HUES64 (cell line): ENCODE data around the gene DCDC1. TPM values are rescaled to one million over a fixed set of nuclear protein-coding genes. Genes with fewer than 3 reads are reported as not detected.

Source experiments
- H3K27ac ChIP-seq: 2 replicates; pipeline ENCODE4 v1.7.0; 2013; ENCODE audit warnings: low read depth, low read length, inconsistent platforms
- H3K27me3 ChIP-seq: 2 replicates; pipeline ENCODE4 v1.6.1; 2013; ENCODE audit warnings: mild to moderate bottlenecking, low read length; ENCODE audit not compliant: insufficient read depth
- H3K36me3 ChIP-seq: 2 replicates; pipeline ENCODE4 v1.6.1; 2013; ENCODE audit warnings: mild to moderate bottlenecking, low read length; ENCODE audit not compliant: insufficient read depth
- H3K4me1 ChIP-seq: 2 replicates; pipeline ENCODE4 v1.6.1; 2013; ENCODE audit warnings: mild to moderate bottlenecking, low read length, moderate library complexity; ENCODE audit not compliant: insufficient read depth
- H3K4me3 ChIP-seq: 2 replicates; pipeline ENCODE4 v1.5.1; 2013; ENCODE audit warnings: mild to moderate bottlenecking, low read length, moderate library complexity
- H3K9ac ChIP-seq: 2 replicates; pipeline ENCODE4 v1.6.1; 2013; ENCODE audit warnings: mild to moderate bottlenecking, low read depth, low read length
- H3K9me3 ChIP-seq: 2 replicates; pipeline ENCODE4 v1.6.1; 2013; ENCODE audit warnings: low read depth, low read length; ENCODE audit not compliant: insufficient read depth
- WGBS: fragments of 150-250, 120-280 bp; methylation state at CpG from one replicate; pipeline ENCODE4 v1.1.7; 2013; ENCODE audit warnings: missing lambda C conversion rate; 5-methylcytosine and 5-hydroxymethylcytosine counted together
- polyA plus RNA-seq, 2 experiments: library from polyadenylated mRNA; stranded (reverse); fragments of 50-300 nt; gene quantifications; one replicate each; pipeline ENCODE4 v1.2.3, GENCODE V29; 2013

The DCDC1 gene, protein sequence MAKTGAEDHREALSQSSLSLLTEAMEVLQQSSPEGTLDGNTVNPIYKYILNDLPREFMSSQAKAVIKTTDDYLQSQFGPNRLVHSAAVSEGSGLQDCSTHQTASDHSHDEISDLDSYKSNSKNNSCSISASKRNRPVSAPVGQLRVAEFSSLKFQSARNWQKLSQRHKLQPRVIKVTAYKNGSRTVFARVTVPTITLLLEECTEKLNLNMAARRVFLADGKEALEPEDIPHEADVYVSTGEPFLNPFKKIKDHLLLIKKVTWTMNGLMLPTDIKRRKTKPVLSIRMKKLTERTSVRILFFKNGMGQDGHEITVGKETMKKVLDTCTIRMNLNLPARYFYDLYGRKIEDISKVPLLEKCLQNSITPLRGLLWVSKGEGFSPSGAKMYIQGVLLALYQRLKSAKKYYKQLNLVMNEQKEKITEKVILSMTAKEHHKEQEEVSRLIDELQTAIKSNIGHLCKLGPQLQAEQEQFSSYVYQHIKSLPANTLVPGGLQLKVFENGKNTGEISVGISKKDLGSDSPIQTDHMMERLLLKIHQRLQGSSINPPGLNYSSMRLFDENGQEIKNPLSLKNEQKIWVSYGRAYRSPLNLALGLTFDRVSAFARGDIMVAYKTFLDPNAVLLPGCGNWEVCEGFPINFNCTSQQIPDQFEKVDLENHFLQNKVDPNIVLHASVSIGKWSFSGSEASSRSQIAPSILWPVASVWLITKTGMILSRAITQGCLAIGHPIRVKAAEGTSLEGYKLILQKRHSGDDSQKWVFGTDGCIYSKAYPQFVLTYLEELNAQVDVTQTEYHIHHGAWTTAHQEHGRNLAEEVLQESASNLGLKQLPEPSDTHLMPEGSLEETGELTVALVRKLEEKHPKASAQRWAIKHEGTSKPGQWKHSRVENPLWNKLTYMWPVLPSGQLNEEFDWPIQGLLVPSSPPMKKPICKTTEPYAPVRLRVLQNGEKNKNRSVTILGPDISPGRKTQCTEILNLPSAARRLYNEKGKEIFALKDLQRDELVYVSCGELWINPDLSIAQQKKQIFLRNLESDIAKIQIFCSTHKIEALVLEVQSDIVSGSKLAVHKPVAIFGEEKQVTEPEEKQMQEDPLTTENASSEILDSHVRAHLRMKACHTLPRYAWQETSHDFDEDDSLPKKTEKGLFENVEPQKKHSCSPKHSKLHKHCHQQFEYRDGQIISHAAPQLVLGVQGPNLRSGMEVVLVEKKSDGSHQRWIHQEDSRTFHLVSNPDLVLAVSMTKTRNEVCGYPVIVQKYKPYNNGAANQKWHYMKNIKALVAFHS (N-terminal part only)
- 0.45 TPM for polyA plus RNA-seq (2013, experiment 1 of 2)
- 0.32 TPM for polyA plus RNA-seq (2013, experiment 2 of 2)

DNA sequence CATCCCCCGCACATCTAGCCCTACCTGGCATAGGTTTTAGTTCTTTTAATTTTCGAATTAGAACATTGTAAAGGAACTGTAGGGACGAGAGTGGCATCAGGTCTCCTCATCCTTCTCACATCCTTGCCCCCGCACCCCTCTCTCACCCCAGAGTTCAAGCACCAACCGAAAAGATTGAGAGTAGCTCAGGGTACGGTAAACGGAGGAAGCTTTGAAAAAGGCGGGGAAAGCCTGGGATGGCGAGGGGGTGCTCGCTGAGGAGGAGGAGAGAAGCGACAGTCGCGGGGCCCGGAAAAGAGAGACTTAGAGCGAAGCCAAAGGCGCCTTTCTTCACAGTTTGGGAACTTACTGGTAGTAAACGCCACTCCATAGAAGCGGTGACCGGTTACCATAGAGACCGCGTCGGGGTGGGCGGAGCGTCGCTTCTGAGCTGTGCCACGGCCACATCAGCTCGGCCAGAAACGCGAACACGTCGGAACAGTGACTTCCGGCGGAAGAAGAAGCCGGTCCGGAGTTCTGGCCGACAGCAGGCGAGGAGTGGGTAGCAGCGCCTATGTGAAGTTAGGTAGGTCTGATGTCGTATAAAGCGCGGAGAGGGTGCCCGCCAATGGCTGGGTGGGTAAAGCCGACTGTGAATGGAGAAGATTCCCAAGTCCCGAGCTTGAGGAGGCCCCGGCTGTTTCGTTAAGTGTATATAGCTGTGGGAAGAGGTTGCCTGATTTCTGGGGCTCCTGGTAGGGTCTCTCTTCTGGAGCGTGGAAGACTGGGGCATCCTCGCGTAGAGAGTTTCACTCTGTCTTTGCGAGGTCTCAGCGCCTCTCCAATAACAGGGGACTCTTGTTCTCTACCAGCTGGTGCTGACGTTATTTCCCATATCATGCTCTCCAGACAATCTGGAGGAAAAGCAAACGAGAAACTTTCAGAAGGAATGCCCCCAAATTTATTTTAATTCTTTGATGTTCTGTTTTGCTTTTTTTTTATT is at the start of gene DCDC1, which contains the start of gene DNAJC24:
TSS of gene DCDC1 (minus strand) at position 392 of the 982 bp plus-strand sequence. CDS start 41,459 bp downstream, outside the sequence.
TSS of gene DNAJC24 (plus strand) at position 513 of the 982 bp plus-strand sequence. CDS start 889 bp downstream, outside the sequence.
- H3K4me1 ChIP-seq: peaks cover 7% of the 10 kb centered on the region; the same call in 1 of the 2 replicates
- no peaks in the 10 kb centered on the region for H3K27me3 ChIP-seq
- peaks cover 3% of the 10 kb centered on the region; the same call in 1 of the 2 replicates for H3K36me3 ChIP-seq
- WGBS: 2% methylated on average over 52 of the region's 53 CpGs
- peak within 1 kb of the TSS; percentile 89 for H3K9ac ChIP-seq
- H3K4me3 ChIP-seq: peak within 1 kb of the TSS; percentile 98
- no peaks in the 10 kb centered on the region for H3K9me3 ChIP-seq
- H3K27ac ChIP-seq: peak within 1 kb of the TSS; percentile 34

DNA sequence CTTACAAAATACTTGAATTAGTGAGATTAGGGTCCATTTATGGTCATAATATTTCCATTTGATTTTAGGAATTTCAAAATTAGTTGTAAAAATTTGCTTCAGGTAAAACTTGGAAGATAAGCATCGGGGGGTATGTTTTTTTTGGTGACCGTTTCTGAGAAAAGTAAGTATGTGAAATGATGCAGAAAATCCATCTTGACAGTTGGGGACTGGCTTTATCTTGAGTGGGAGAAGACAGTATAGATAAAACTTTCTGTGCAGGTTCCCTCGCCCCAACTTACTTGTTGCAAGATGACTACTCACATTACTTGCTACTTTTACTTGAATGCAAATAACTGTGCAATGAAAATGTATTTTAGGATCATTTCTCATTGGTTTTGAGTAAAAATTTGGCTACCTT is 49.6 kb upstream of the DCDC1 start:
- WGBS: 85% methylated on average over 2 of the region's 3 CpGs
- H3K27me3 ChIP-seq: no peaks in the 10 kb centered on the region
- peaks cover 74% of the 10 kb centered on the region for H3K4me1 ChIP-seq
- H3K9ac ChIP-seq: no peak overlapping the region
- peaks cover 6% of the 10 kb centered on the region; the same call in 1 of the 2 replicates for H3K36me3 ChIP-seq
- no peaks in the 10 kb centered on the region for H3K9me3 ChIP-seq
- no peak overlapping the region for H3K4me3 ChIP-seq
- H3K27ac ChIP-seq: no peak overlapping the region

DNA sequence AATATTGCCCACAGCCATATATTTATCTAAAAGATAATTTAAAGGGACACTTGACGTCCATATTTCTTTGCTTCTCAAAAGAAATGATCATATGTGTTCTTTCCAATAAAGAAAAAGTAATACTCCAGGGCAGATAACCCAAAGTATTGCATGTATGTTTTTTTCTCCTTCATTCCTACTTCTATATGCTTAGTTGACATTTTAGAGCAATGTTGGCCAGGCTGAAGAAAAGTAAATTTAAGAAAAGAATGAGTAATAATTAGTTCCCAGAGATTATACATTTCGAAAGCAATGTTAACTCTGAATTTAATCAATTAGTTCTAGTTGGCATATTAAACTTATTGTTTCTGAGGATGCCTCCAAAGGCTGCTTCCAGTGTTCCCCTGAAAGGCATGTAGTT is 48.3 kb upstream of the DCDC1 start:
- H3K36me3 ChIP-seq: peaks cover 6% of the 10 kb centered on the region; the same call in 1 of the 2 replicates
- WGBS: 70% methylated on average over 2 of the region's 2 CpGs
- no peaks in the 10 kb centered on the region for H3K9me3 ChIP-seq
- H3K27me3 ChIP-seq: no peaks in the 10 kb centered on the region
- peak overlapping the region; percentile 37; the same call in 1 of the 2 replicates for H3K27ac ChIP-seq
- H3K4me3 ChIP-seq: no peak overlapping the region
- peaks cover 71% of the 10 kb centered on the region for H3K4me1 ChIP-seq
- no peak overlapping the region for H3K9ac ChIP-seq

DNA sequence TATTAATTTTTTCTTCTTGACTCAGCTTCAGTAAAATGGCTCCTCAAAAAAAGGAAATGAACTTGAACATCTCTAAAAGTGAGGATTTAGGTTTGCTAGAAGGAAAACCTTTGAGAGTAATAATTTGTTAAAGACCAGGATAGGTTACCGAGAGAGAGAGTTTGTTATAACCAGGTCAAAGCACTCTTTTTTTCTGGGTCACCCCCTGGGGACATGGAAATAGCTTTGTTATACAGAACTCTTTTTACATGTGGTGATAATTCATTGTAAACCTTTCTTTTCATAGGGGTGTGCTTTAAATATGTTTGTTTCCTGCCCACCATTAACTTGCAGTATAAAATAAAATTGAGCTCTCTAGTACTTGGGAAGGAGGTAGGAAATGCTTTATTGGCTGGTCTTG is 47.8 kb upstream of the DCDC1 start:
- Histone ChIP-seq H3K27me3 (no peaks in the 10 kb centered on the region), H3K36me3 (peaks cover 6% of the 10 kb centered on the region; the same call in 1 of the 2 replicates), H3K9ac (no peak overlapping the region), H3K4me1 (peaks cover 66% of the 10 kb centered on the region), H3K9me3 (no peaks in the 10 kb centered on the region), H3K27ac (peak overlapping the region; percentile 37; the same call in 1 of the 2 replicates), H3K4me3 (no peak overlapping the region)
- 23% methylated on average over 1 of the region's 1 CpG for WGBS

DNA sequence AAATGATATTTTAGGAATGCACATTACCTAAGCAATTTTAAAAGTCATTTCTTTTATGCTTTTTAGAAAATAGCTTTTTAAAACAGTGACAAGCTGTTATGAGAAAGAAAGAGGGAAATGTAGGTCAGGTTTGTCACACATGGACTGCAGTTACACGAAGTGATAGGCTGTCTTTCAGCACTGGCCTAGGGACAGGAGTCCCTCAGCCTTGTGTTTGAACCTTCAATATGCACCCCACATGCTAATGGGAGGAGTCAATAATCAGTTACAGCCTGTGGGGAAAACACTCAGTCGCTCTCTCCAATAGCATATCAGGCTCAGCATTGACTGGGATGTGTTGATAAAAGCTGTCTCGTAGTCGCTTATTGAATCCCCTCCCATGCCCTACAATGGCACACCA is 45.9 kb upstream of the DCDC1 start:
- Histone ChIP-seq H3K9ac (no peak overlapping the region), H3K4me1 (peaks cover 48% of the 10 kb centered on the region), H3K27me3 (no peaks in the 10 kb centered on the region), H3K36me3 (peaks cover 6% of the 10 kb centered on the region; the same call in 1 of the 2 replicates), H3K9me3 (0 out of 2 replicates have a peak, but pooled peaks cover 3% of the 10 kb centered on the region), H3K4me3 (no peak overlapping the region), H3K27ac (no peak overlapping the region)
- 94% methylated on average over 3 of the region's 4 CpGs for WGBS

DNA sequence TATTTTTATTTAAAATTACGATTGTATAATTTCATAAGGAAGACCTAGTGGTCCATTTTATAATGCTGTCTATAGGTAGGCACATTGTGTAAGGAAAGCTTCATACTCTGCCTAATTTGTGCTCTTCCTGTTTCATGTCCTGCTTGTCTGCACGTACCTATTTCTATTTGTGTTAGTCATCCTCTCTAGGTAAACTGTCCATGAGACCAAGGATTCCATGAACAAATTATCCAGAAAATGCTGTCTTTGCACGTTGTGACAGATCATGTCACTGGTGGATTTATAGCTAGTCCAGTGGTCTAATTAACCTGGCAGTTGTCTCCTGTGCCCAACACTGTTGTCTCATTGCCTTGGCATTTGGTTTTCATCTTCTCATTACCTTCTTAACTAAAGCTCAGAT is 44.8 kb upstream of the DCDC1 start:
- Histone ChIP-seq H3K9ac (no peak overlapping the region), H3K36me3 (peaks cover 6% of the 10 kb centered on the region; the same call in 1 of the 2 replicates), H3K27me3 (no peaks in the 10 kb centered on the region), H3K27ac (no peak overlapping the region), H3K4me3 (no peak overlapping the region), H3K4me1 (peaks cover 37% of the 10 kb centered on the region), H3K9me3 (0 out of 2 replicates have a peak, but pooled peaks cover 3% of the 10 kb centered on the region)
- WGBS: 92% methylated on average over 3 of the region's 3 CpGs

DNA sequence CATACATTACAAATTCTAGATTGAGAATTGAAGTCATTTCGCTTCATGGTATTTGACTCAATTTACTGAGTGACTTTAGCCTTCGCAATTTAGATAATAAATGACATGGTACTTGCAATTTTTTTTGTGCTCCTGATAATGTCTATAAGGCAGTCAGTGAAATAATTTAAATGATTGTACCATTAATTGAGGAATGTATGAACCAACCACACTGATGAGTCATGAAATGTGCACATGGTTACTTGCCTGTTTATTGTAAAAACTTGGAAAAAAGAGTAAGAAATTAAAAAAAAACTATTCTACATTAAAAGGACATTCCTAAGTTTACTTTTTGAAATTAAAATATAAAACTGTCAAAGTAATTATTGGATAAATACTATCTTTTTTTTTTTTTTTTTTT is 43.4 kb upstream of the DCDC1 start:
- Histone ChIP-seq H3K4me3 (no peak overlapping the region), H3K27me3 (no peaks in the 10 kb centered on the region), H3K27ac (no peak overlapping the region), H3K36me3 (peaks cover 6% of the 10 kb centered on the region; the same call in 1 of the 2 replicates), H3K9ac (no peak overlapping the region), H3K9me3 (0 out of 2 replicates have a peak, but pooled peaks cover 3% of the 10 kb centered on the region), H3K4me1 (peaks cover 23% of the 10 kb centered on the region)
- 100% methylated on average over 2 of the region's 2 CpGs for WGBS

DNA sequence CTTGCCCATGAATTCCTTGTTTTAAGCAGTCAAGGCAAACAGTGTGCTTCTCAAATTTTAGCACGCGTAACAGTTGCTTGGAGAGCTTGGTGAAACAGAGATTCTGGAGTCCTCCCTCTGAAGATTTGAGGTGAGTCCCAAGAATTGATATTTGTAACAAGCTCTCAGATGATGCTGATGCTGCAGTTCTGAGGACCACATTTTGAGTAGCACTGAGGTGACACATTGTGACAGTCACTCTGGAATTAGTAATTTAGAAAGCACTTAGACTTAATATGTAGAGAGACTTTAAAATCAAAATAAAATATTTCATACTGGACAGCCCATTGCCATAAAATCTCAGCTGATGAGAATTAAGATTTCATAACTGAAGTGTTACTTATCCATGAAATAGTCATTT is 38.7 kb upstream of the DCDC1 start:
- H3K36me3 ChIP-seq: no peaks in the 10 kb centered on the region; the same call in 1 of the 2 replicates
- H3K4me1 ChIP-seq: no peaks in the 10 kb centered on the region
- H3K9ac ChIP-seq: no peak overlapping the region
- WGBS: 96% methylated on average over 2 of the region's 2 CpGs
- H3K4me3 ChIP-seq: no peak overlapping the region
- H3K9me3 ChIP-seq: 0 out of 2 replicates have a peak, but pooled peaks cover 3% of the 10 kb centered on the region
- H3K27ac ChIP-seq: no peak overlapping the region
- no peaks in the 10 kb centered on the region for H3K27me3 ChIP-seq

DNA sequence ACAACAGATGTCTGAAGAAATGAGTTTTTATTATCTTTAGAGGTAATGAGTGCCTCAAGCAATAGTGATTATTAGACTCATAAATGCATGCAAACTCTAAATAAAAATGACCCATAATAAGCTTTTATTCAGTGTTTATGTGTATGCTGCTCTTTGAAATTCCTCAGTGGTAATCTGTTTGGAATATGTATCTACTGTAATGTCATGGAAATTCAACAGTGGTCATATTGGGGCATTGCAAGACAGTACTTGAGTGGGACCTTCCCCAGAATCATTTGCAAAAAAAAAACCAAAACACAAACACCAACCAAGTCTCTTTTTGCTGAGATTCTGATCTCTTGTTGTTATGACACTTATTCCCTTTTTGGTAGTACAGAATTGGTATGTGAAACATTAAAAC is 35.1 kb upstream of the DCDC1 start:
- no peak overlapping the region for H3K9ac ChIP-seq
- no peak overlapping the region for H3K27ac ChIP-seq
- H3K36me3 ChIP-seq: peaks cover 5% of the 10 kb centered on the region; the same call in 1 of the 2 replicates
- H3K4me3 ChIP-seq: no peak overlapping the region
- no peaks in the 10 kb centered on the region for H3K9me3 ChIP-seq
- no peaks in the 10 kb centered on the region for H3K27me3 ChIP-seq
- H3K4me1 ChIP-seq: no peaks in the 10 kb centered on the region
